Measurements from ENCODE around the gene WHRN. TPM values are rescaled to one million over a fixed set of nuclear protein-coding genes. Genes with fewer than 3 reads are reported as not detected.

The WHRN gene
- total RNA-seq, 1 experiment from 2014 or later, result 1.4 TPM

DNA sequence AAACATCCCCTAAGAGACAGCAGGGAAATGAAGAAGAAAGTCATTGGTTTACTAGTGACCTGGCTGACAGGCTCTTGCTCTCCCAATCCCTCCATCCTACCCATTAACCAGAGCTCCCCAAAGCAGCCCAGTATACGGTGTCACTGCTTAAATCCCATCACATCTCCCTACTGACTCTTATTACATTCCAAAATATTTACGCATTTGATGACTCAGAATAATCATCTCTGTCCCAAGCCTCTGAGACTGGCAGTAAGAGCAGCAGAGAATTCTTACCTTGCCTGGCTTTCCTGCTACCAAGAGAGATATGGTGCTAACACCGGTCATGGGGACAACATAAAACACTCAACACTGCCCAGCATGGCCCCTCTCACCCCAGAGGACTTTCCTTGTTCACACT, 20.2 kb upstream of the WHRN start:
- Histone ChIP-seq H3K36me3 (ENCODE audit: control insufficient read depth, insufficient read depth, low read length) (no peaks in the 10 kb centered on the region), H3K4me1 (no peaks in the 10 kb centered on the region; the same call in 1 of the 2 replicates), H3K27me3 (replicated peaks; ENCODE audit: control insufficient read depth, insufficient read depth, low read length) (no peaks in the 10 kb centered on the region), H3K9me3 (no peaks in the 10 kb centered on the region), H3K4me3 (ENCODE audit: low read depth, low read length) (no peak overlapping the region)
- H3K9me3 Mint-ChIP-seq (ENCODE audit: unreplicated experiment), result no peaks in the 10 kb centered on the region
- H3K36me3 Mint-ChIP-seq (ENCODE audit: insufficient read depth, unreplicated experiment), result no peaks in the 10 kb centered on the region
- ChIA-PET CTCF (no interaction called here), POLR2A (no interaction called here)
- no peak overlapping the region for H3K27ac Mint-ChIP-seq (ENCODE audit: unreplicated experiment)
- TF ChIP-seq, protein P1, sequence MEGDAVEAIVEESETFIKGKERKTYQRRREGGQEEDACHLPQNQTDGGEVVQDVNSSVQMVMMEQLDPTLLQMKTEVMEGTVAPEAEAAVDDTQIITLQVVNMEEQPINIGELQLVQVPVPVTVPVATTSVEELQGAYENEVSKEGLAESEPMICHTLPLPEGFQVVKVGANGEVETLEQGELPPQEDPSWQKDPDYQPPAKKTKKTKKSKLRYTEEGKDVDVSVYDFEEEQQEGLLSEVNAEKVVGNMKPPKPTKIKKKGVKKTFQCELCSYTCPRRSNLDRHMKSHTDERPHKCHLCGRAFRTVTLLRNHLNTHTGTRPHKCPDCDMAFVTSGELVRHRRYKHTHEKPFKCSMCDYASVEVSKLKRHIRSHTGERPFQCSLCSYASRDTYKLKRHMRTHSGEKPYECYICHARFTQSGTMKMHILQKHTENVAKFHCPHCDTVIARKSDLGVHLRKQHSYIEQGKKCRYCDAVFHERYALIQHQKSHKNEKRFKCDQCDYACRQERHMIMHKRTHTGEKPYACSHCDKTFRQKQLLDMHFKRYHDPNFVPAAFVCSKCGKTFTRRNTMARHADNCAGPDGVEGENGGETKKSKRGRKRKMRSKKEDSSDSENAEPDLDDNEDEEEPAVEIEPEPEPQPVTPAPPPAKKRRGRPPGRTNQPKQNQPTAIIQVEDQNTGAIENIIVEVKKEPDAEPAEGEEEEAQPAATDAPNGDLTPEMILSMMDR (IDR thresholded peaks at IDR 0.05; ENCODE audit: insufficient read depth in 1 of 2, low read depth in 1 of 2, low read length in 1 of 2, severe bottlenecking in 1 of 2, unreplicated experiment in 1 of 2), result no peak
- no TSS peak for BruUV-seq (replicated peaks)
- no peak overlapping the region for H3K4me3 Mint-ChIP-seq (ENCODE audit: unreplicated experiment)
- peaks cover 14% of the 10 kb centered on the region for H3K27me3 Mint-ChIP-seq (ENCODE audit: insufficient read depth, unreplicated experiment)
- intact Hi-C loops (cut with micrococcal nuclease; ENCODE audit: unreplicated experiment), result no loop called here
- peaks cover 6% of the 10 kb centered on the region for H3K4me1 Mint-ChIP-seq (ENCODE audit: low read depth, unreplicated experiment)
- DNase-seq, result no peak

DNA sequence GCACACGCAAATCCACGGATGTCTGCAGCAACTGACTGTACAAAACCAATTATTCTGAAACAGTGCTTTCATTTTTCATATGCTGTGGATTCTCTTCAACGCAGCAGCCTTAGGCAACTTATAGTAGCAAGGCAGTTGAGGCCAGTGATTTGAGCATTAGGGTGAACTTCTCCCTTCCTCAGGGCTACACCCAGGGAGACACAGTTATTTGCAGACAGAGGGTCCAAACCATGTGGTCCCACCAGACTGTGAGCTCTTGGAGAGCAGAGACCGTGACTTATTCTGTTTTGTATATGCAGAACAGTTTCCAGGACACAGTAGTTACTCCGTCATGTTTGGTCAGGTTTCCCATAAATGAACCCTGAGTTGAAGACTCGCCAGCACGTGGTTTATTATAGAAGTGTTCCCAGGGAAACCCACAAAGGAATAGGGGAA, 19.0 kb upstream of the WHRN start:
- no peaks in the 10 kb centered on the region; the same call in 1 of the 2 replicates for H3K4me1 ChIP-seq
- ChIA-PET POLR2A (no interaction called here), CTCF (no interaction called here)
- H3K27ac Mint-ChIP-seq (ENCODE audit: unreplicated experiment), result no peak overlapping the region
- no peak overlapping the region for H3K4me3 Mint-ChIP-seq (ENCODE audit: unreplicated experiment)
- no peaks in the 10 kb centered on the region for H3K36me3 ChIP-seq (ENCODE audit: control insufficient read depth, insufficient read depth, low read length)
- H3K4me1 Mint-ChIP-seq (ENCODE audit: low read depth, unreplicated experiment), result peaks cover 6% of the 10 kb centered on the region
- TF ChIP-seq, protein P1 (IDR thresholded peaks at IDR 0.05; ENCODE audit: insufficient read depth in 1 of 2, low read depth in 1 of 2, low read length in 1 of 2, severe bottlenecking in 1 of 2, unreplicated experiment in 1 of 2), result no peak
- peaks cover 11% of the 10 kb centered on the region for H3K27me3 Mint-ChIP-seq (ENCODE audit: insufficient read depth, unreplicated experiment)
- H3K9me3 Mint-ChIP-seq (ENCODE audit: unreplicated experiment), result no peaks in the 10 kb centered on the region
- intact Hi-C loops (cut with micrococcal nuclease; ENCODE audit: unreplicated experiment), result no loop called here
- H3K9me3 ChIP-seq, result no peaks in the 10 kb centered on the region
- no peak for DNase-seq
- H3K36me3 Mint-ChIP-seq (ENCODE audit: insufficient read depth, unreplicated experiment), result no peaks in the 10 kb centered on the region
- no peaks in the 10 kb centered on the region for H3K27me3 ChIP-seq (replicated peaks; ENCODE audit: control insufficient read depth, insufficient read depth, low read length)
- H3K4me3 ChIP-seq (ENCODE audit: low read depth, low read length), result no peak overlapping the region
- no TSS peak for BruUV-seq (replicated peaks)

DNA sequence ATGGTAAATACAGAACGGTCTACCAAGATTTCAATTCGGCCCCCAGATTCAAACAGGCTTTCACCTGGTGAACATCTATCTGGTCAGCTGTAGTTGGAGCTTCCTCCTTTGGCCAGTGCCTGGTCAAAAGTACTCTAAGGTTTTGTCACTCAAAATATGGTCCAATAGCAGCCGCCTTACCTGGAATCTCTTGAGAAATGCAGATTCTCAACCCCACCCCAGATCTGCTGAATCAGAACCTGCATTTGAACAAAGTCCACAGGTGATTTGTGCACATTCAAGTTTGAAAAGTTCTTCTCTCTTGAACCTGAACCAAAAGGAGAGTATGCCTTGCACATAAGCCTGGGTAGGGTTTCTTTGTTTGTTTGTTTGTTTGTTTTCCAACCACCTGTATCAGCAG, 17.6 kb upstream of the WHRN start:
- peaks cover 6% of the 10 kb centered on the region for H3K27me3 Mint-ChIP-seq (ENCODE audit: insufficient read depth, unreplicated experiment)
- H3K36me3 Mint-ChIP-seq (ENCODE audit: insufficient read depth, unreplicated experiment), result no peaks in the 10 kb centered on the region
- TF ChIP-seq, protein P1 (IDR thresholded peaks at IDR 0.05; ENCODE audit: insufficient read depth in 1 of 2, low read depth in 1 of 2, low read length in 1 of 2, severe bottlenecking in 1 of 2, unreplicated experiment in 1 of 2), result no peak
- no TSS peak for BruUV-seq (replicated peaks)
- H3K4me1 Mint-ChIP-seq (ENCODE audit: low read depth, unreplicated experiment), result peaks cover 6% of the 10 kb centered on the region
- no peak overlapping the region for H3K4me3 ChIP-seq (ENCODE audit: low read depth, low read length)
- DNase-seq, result no peak
- no peaks in the 10 kb centered on the region; the same call in 1 of the 2 replicates for H3K4me1 ChIP-seq
- CTCF ChIA-PET, result interaction anchor here (1.0 kb wide), 1 partner anchor 131 kb away, joined by 5 read pairs; no protein-coding TSS in a partner anchor
- no peak overlapping the region for H3K4me3 Mint-ChIP-seq (ENCODE audit: unreplicated experiment)
- H3K9me3 ChIP-seq, result no peaks in the 10 kb centered on the region
- POLR2A ChIA-PET, result no interaction called here
- no peaks in the 10 kb centered on the region for H3K9me3 Mint-ChIP-seq (ENCODE audit: unreplicated experiment)
- intact Hi-C loops (cut with micrococcal nuclease; ENCODE audit: unreplicated experiment), result no loop called here
- H3K27me3 ChIP-seq (replicated peaks; ENCODE audit: control insufficient read depth, insufficient read depth, low read length), result no peaks in the 10 kb centered on the region
- no peak overlapping the region for H3K27ac Mint-ChIP-seq (ENCODE audit: unreplicated experiment)
- H3K36me3 ChIP-seq (ENCODE audit: control insufficient read depth, insufficient read depth, low read length), result no peaks in the 10 kb centered on the region
